ENCODE data around the gene DNER.

DNER gene

DNA sequence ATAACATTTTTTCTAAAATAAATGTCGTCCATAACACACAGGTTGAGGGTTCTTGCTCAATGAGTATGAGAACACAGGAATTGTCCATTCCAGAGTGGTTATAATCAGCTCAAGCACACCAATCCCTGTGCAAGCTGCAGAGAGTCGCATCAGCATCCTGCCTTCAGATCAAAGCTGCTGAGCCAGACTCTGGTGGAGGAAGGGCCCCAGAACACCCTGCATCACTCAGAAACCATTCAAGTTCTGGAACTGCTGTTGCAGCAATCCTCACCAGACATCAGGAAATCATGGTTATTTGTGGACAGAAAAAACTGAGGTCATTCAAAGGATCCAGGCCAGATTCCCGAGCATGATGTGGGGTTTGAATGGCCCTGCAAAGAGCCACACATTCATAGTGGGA, 44.5 kb downstream of the DNER start:
- DNase-seq = no peak

DNA sequence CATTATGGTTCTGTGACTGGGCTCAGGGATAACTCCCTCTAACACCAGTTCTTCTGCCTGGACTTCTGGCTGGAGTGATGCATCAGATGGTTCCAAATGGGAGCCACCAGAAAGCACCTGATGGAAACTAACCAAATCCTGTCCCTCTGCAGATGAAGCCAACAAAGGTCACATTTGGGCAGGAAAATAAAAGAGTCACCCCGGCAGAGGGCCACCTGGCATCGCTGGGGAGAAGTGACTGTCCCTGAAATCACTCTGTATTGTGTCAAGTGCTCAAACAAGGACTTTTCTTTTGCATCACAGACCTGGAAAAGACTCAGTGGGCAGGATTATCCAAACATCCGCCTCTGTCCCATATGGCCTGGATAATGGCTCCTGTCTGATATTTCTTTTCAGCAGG, 47.5 kb downstream of the DNER start:
- DNase-seq = no peak

DNA sequence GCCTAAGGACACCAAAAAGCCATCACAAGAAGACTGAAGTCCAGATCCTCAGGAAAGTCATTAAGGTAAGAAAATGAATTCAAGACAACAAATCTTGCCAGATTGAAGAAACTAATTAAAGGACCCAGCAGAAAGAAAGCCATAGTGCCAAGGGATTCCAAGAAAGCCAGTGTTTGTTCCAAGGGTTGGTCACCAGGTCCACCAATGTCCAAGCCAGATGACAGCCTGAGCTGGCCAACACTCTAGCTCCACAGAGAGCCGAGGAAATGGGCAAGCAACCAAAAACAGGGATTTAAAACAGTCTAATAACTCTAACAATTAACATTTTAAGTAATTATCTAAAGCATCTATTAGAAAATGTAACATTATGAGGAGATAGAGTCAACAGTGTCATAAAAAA, 49.2 kb downstream of the DNER start:
- no peak for DNase-seq

DNA sequence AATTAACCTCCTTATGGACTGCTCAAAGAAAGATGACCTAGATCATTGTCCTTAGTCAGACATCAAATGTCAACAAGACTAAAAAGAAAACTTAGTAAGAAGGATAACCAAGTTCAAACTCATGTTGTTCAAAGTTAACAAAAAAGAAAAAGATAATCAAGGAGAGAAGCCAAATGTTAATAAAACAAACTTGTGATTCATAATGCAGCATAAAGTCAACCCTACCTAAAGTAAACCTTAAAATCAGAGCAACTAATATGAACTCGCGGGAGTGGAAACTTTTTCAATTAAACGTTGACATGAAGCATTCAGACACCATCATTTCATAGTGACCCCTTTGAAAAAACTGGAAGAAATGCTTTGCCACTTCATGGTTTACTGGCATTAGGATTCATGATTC, 52.9 kb downstream of the DNER start:
- DNase-seq = no peak

DNA sequence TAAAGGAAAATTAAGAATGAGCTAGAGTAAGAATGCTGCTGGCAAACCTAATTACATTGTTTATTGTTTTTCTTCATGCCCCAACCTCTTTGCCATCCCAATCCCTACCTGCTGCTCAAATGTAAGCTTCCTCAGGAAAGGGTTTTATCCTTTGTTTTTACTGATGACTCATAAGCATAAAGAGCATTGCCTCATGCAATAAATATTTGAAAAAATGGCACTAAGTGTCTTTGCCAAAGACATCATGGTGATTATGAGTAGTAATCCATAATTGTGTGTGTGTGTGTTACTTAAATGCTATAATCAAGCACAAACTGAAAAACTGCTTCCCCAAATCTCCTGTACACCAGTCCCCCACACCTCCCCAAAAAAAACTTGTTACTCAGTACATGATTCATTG, 53.4 kb downstream of the DNER start:
- no peak for DNase-seq

DNA sequence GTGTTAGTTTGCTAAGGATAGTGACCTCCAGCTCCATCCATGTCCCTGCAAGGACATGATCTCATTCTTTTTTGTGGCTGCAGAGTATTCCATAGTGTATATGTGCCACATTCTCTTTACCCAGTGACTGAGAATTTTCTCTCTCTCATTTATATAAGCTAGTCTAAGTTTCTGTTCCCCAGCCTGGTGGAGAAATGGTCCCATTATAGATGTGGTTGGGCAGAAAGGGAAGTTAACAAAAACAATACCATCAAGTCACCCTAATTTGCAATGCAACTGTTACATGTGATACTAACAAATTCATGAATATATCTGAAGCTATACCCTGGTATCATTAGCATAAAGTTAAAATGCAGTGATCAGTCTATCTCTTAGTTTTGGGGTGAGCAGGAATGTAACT, 54.0 kb downstream of the DNER start:
- no peak for DNase-seq

DNA sequence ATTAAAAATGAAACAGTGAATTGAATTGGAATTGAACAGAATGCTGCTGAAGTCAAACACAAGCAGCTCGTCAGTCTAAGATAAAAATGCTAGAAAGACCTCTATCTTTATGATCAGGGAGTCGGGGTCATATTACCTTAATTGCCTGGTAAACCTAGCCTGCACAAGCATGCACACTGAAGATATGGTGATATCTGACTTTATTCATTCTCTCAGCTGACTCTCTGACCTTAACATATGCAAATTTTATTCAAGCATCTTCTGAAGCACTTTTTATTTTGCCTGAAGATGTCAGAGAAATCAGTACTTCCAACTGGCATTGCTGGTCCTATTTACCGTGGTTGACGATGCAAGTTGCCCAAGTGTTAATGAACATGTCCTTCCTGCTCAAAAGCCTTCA, 56.4 kb downstream of the DNER start:
- no peak for DNase-seq

DNA sequence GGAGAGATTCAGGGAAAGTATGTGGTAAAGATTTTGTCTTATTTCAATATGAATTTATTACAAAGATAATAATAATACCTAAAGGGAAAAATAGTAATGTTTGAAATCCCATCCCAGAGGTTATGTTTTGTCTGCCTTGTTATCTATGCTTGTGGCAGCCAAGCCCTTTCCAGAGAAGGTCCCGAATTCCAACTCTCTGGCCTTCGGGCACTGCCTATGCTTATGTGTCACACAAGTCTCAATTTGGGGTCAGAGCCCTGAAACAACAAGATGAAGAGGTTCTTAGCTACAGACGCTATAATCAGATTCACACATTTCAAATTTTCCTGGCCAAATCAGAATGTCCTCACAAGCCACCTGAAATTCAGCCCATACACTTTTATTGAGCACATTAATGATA, 59.9 kb downstream of the DNER start:
- no peak for DNase-seq

DNA sequence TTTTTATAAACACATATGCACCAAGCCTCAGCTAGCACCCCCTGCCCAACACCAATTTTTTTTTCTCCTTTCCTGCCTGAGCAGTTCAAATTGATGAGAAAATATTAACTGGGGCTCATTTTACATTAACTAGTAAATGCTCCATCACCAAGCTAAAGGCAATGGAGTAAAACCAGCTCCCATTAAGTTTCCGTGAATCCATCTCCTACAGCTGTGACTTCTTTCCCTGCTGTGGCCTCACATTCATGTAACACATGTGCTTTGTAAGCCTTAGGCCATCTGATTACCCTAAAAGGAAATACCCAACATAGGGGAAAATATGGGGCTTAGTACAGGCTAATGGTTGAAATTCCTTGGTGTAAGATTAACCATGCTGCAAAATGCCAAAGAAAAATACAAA, 60.8 kb downstream of the DNER start:
- DNase-seq = no peak

DNA sequence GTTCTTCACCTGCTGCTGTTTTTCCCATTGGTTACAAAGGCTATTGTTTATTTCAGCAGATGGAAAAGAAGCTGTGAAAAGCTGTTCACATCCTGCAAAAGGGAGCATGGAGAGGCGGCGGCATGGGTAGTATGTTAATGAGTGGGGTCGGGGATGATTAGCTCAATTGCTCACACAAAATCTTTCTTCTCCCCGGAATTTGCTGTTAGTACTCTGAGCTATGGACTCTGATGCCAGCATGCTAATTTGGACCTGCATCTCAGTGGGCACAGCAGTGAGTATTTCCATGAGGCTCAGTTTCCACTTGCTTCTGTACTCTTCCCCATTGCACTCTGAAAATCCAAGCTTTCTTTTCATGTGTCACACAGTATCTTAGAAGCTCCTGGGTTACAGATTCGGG, 61.6 kb downstream of the DNER start:
- DNase-seq = no peak

DNA sequence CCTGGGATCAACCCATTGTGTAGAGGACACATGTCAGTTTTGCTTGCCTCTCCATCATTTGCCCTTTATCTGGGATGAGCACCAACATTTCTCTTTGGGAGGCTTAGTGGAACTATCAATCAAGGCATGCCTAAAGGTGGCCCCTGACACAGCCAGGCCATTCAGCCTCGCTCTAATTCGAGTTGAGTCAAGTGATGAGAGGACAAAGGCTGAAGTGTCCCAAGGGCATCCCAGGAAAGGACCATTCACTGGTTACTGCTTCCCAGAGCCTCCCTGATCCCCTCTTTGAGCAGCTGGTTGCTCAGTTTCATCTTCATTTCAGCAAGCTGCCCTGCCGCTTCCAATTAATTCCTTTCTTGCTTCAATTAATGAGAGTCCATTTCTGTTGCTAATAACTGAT, 63.5 kb downstream of the DNER start:
- DNase-seq = no peak

DNA sequence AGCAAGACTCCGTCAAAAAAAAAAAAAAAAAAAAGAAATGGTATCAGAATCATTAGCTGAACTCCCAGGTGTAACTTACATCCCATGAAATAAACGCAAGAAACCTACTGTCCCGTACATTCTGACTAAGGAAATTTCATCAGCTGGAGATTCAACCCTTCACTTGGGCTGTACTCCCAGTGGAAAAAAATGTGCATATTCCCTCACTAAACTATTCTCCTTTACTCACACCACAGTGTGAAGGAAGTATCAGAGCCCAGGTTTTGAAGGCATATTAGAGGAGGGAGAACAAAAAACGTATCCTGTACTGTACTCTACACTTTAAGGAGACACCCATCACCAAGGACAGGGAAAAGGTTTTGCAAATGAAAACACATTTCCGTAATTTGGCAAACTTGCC, 64.3 kb downstream of the DNER start:
- no peak for DNase-seq

DNA sequence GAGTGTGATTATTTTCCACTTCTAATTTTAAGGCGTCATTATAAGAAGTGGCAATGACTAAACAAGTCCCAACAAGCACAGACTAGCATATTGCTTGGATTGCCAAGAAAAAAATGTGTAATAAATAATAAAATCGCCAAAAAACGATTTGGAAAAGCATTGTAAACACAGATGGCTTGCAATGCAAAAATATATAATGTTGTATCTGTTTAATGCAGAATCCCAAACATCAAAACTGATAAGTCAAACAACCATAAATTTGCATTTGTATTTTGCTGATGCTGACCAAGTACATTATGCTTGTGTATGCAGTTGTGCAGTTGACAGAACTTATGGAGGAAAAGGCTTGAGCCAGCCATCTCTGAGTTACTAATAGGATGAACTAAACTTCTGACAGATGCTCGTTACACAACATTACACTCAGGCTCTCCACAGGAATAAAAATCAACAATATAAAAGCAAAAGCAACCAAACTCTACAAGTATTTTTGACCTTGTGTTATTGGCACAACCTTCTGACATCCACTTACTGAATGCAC, 68.1 kb downstream of the DNER start:
- DNase-seq = no peak

DNA sequence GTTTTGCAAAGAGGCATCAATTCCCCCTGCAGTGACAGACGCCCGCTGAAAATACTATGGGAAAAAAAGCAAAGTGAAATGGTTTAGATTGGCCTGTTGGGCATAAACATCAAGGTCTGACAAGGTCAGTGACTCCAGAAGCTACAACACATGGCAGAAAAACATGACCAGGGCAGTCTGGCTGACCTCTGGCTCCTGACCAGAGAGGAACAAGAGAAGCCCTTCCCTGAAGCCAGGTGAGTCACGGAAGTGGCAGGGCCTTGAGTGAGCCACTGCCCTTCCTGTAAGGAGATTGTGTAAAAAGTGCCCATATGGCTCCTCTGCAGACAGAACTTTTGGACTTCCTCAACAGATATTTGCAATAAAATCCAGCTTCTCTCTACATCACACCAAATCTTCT, 72.0 kb downstream of the DNER start:
- DNase-seq = no peak

DNA sequence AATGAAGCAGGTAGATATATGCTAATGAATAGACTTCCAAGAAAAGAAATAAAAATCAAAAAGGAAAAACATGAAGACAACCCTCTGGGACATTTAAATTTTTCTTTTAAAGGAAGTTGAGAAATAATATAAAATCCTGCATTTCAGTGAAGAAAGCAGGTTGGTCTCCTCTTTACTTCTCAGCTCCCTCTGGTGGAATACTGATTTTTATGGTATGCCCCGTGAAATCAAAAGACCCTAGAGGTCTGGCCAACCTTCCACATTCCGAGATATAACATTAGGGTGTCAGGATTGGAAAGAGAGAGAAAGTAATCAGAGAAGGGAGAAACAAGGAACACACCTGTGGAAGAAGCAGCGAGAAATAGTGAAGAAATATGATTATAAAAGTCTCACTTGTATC, 72.7 kb downstream of the DNER start:
- DNase-seq = no peak

DNA sequence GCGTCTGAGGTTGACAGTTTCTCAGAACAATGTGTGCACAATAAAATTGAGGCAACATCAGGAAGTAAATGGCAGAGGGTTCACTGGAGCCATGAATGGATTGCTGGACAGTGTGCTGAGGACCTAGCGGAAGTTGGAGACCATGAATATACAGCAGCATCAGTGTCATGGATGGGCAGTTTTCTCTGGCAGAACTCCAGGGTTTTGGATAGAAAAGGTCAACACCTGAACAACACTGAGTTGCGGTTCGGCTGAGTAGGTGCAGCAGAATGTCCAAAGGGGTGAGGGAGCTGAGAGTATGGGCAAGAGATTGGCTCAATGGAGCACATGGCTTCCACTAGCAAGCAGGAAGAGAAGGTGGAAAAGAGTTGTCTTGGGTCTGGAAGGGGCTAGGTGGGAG, 73.7 kb downstream of the DNER start:
- no peak for DNase-seq

DNA sequence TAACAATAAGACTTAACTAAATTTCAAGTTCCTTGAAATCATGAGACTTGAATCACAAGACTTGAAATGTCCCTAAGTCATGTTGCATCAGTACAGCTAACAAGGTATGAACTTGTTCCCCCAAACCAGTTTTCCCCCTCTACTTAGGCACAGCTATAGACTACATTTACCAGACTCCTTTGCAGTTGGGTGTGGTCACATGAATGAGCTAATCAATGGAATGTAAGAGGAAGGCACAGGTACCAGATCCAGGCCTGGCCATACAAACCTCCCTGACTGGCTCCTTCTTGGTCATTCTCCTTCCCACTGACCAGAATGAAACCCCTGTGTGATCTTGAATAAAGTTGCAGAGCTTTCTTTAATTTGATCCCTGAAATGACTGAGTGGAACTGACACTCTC, 77.8 kb downstream of the DNER start:
- DNase-seq = no peak

DNA sequence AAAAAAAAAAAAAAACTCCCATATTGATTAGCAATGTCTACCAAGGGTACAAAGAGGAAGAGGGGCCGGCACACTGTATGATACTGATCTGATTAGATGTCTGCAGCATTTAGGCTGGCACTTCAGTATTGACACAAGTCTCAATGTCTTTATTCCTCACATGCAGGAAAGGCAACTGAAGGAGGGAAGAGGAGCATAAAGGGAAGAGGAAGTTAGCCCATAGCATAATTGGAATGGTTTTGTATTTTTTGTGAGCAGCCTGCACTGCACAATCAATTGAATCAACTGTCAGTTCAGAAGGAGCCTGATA, 79.0 kb downstream of the DNER start:
- no peak for DNase-seq

DNA sequence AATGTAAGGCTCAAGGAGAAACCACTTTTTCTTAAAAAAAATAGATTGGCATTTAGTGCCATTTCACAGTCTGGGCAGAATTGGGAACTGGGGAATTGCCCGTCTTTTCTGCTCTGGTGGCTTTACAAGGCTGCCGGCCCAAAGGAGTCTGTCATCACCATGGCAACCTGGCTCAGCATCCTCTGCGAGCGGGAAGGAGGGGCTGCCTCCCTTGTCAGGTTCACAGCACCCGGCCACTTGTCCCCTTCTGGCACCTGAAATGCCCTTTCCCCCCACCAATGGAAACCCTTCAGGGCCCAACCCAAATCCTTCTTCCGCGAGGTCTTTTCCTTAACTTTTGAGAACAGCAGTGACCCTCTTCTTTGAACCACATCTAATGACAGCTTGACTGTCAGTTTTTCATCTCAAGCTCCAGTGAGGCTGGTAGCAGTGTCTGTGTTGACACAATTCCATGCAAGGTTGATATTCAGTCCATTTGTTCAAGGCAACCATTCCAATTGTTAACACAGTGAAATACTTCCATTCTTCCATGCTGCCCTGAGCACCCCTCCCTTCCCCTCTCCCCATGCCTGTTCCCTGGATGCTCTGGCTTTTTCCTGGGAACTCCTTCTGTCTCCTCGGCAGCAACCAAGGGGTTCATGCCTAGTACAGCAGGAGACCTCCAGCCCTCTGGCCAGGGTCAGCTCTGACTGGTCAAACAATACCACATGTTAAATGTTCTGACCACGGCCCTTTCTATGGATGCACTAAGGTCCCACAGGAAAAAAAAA, 79.6 kb downstream of the DNER start:
- no peak for DNase-seq

DNA sequence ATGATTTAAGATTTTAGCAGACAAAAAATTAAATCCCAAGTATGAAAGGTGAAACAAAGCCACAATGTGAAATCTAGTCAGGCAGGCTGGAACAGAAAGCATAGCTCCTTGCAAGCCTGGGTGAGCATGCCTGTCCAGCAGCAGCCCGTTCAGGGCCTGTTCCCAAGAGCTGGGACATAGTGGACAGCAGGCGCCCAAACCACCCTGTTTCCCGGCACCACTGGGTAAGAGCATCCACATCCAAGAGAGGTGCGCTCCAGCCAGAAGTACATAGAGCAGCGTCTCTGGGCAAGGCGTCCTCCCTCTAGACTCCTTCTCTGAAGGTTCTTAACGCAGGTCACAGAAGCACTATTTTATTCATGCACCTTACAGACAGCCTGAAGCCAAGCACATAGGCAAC, 80.8 kb downstream of the DNER start:
- DNase-seq = no peak

DNA sequence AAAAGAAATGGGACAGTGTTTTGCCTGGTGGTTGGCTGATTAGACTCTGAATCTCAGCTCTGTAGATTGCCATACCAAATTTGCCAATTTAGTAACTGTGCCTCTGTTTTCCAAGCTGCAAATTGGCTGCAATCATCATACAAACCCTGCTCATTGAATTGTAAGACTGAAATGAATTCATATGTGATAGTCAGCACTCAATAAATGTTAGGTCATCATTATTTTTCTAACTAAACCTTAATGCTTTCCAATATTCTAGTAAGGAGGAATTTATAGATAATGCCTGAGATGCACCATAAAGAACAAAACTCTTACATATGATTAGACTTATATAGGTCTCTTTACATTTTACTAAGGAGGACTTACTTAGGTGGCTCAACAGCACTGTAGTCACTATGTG, 85.3 kb downstream of the DNER start:
- no peak for DNase-seq

DNA sequence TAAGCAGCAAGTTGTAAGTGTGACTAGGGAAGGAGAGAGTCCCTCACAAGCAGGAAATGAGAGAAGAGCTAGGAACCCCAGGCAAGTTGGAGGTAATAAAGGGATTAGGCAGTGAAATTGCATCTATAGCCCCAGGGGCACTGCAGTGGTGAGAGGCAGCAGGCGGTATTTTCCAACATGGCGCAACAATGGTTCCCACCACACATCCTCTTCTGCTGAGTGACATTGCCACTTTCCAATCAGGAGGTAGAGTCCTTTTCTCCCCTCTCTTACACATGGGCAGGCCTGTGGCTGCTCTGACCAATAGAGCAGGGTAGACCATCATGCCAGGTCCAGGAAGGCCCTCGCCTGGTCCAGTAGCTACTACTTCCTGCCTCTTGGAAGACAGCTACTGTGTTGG, 86.6 kb downstream of the DNER start:
- DNase-seq = no peak

DNA sequence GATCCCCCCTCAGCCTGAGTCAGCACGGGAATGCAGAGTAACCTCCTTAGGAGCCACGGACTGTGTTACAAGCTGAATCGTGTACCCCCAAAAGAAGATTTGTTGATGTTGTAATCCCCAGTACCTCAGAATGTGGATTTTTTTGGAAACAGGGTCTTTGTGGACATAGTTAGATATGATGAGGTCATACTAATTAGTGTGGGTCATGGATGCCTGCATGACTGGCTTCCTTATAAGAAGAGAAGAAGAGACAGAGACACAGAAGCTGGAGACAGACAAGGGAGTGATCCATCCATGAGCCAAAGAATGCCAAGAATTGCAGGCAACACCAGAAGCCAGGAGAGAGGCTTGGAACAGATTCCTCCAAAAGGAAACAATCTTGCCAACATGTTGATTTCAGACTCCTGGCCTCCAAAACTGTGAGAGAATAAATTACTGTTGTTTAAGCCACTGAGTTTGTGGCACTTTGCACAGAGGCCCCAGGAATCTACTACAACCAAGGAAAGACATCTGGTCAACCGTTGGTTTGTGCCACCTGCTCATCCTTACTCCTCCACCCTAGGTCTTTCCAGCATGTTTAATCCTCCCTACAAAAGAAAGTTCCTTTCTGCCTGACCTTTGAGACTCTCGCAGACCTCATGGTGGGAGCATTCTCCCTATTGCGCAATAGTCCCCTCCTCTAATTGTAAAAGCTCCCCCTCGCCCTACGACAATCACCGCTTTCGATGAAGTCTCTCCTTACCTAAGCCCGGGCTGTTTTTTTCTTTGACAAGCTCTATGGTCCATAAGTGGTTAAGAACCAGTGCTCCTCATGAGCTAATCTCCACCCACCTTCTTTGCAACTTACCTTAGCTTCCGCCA, 91.6 kb downstream of the DNER start:
- DNase-seq = no peak

DNA sequence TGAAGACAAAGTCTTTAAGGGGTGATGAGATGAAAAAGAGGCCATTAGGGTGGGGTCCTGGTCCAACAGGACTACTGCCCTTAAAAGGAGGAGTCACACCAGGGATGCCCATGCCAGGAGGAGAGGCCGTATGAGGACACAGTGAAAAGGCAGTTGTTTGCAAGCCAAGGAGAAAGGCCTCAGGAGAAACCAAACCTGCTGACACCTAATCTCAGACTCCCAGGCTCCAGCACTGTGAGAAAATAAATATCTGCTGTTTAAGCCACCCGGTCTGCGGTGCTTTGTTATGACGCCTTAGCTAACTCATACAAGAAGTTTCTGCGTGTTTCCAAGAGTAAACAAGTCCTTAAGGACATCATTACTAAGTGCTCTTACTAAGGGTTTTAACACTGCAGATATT, 93.6 kb downstream of the DNER start:
- DNase-seq = no peak

DNA sequence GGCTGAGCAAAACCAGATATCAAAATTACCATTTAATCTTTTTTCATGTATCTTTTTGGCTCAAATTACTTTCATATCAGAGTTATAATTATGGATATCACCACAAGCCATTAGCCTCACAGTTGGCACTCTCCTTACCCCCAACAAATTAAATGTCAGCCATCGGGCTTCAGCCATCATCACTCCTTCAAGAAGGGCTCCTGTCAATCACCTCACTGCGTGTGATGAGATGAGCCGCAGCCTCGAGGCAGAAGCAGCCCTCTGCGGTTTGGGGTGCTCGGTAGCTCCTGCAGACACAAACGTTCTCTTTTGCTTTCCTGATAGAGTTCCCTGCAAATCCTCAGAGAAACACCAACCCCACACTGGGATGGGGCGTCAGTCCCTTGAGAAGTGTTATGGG, 94.1 kb downstream of the DNER start:
- no peak for DNase-seq
